ENCODE measurements around the gene CHCHD3.

Gene CHCHD3

GRCh38 chr7:133112976-133113375 is 31.1 kb upstream of the CHCHD3 start:
- no peak for ATAC-seq

GRCh38 chr7:133112335-133112734 is 30.4 kb upstream of the CHCHD3 start:
- ATAC-seq: no peak
- TF ChIP-seq TSHZ2 (CRISPR knock-in tag; IDR thresholded peaks at IDR 0.05) (no peak), PPARA (CRISPR knock-in tag; IDR thresholded peaks at IDR 0.05; ENCODE audit: borderline replicate concordance) (no peak), BACH2 (CRISPR knock-in tag; IDR thresholded peaks at IDR 0.05; ENCODE audit: borderline replicate concordance) (no peak), CSRNP3 (CRISPR knock-in tag; IDR thresholded peaks at IDR 0.05) (no peak), ESRRG (CRISPR knock-in tag; IDR thresholded peaks at IDR 0.05) (no peak), ZC3H10 (CRISPR knock-in tag; IDR thresholded peaks at IDR 0.05) (no peak), OSR1 (CRISPR knock-in tag; IDR thresholded peaks at IDR 0.05) (no peak), ISL1 (CRISPR knock-in tag; IDR thresholded peaks at IDR 0.05) (no peak), ZNF70 (CRISPR knock-in tag; IDR thresholded peaks at IDR 0.05) (no peak), ZNF8 (CRISPR knock-in tag; IDR thresholded peaks at IDR 0.05) (no peak), TCF4 (CRISPR knock-in tag; IDR thresholded peaks at IDR 0.05; ENCODE audit: borderline replicate concordance) (no peak), ZFP30 (CRISPR knock-in tag; IDR thresholded peaks at IDR 0.05) (no peak)

More at GRCh38 chr7:133112976-133113375, 31.1 kb upstream of the CHCHD3 start:
- no peak for TF ChIP-seq RARB (CRISPR knock-in tag; IDR thresholded peaks at IDR 0.05)
- no peak for TF ChIP-seq CREB5 (CRISPR knock-in tag; IDR thresholded peaks at IDR 0.05; ENCODE audit: low read depth)
- no peak for TF ChIP-seq TSHZ2 (CRISPR knock-in tag; IDR thresholded peaks at IDR 0.05)
- no peak for TF ChIP-seq PPARA (CRISPR knock-in tag; IDR thresholded peaks at IDR 0.05; ENCODE audit: borderline replicate concordance)
- no peak for TF ChIP-seq ZNF565 (CRISPR knock-in tag; conservative IDR thresholded peaks at IDR 0.05; ENCODE audit: low read depth)
- no peak for TF ChIP-seq ZNF70 (CRISPR knock-in tag; IDR thresholded peaks at IDR 0.05)
- no peak for TF ChIP-seq ZNF8 (CRISPR knock-in tag; IDR thresholded peaks at IDR 0.05)
- TF ChIP-seq ARNTL (CRISPR knock-in tag; IDR thresholded peaks at IDR 0.05; ENCODE audit: borderline replicate concordance, low read depth): no peak
- TF ChIP-seq GLIS3 (CRISPR knock-in tag; IDR thresholded peaks at IDR 0.05): no peak
- no peak for TF ChIP-seq OSR1 (CRISPR knock-in tag; IDR thresholded peaks at IDR 0.05)
- no peak for TF ChIP-seq BACH2 (CRISPR knock-in tag; IDR thresholded peaks at IDR 0.05; ENCODE audit: borderline replicate concordance)
- TF ChIP-seq PATZ1 (CRISPR knock-in tag; IDR thresholded peaks at IDR 0.05; ENCODE audit: borderline replicate concordance): no peak
- no peak for TF ChIP-seq CSRNP3 (CRISPR knock-in tag; IDR thresholded peaks at IDR 0.05)

Data from SK-N-SH treated with all-trans-retinoic acid at 6 μM for 48 hours (cell line).